Esophagus squamous epithelium (tissue), 4 donors: ENCODE measurements around the gene RPL5.

ENCODE experiments used
- CTCF ChIP-seq, 6 experiments: fragments of 450-650 bp in 4 of 6; fragments of 200-600 bp in 2 of 6; sonication (generic) in 2 of 6; IDR thresholded peaks; one replicate each; pipeline ENCODE4 v1.5.1; 2016 to 2019; ENCODE audit warnings: antibody characterized with exemption in 6 of 6, mild to moderate bottlenecking in 4 of 6, moderate library complexity in 4 of 6
- POLR2A ChIP-seq, 4 donors: fragments of 450-650 bp; IDR thresholded peaks; one replicate each; pipeline ENCODE4 v1.6.1; 2017; ENCODE audit warnings: antibody characterized with exemption in 4 of 4, mild to moderate bottlenecking in 4 of 4, moderate library complexity in 3 of 4

DNA sequence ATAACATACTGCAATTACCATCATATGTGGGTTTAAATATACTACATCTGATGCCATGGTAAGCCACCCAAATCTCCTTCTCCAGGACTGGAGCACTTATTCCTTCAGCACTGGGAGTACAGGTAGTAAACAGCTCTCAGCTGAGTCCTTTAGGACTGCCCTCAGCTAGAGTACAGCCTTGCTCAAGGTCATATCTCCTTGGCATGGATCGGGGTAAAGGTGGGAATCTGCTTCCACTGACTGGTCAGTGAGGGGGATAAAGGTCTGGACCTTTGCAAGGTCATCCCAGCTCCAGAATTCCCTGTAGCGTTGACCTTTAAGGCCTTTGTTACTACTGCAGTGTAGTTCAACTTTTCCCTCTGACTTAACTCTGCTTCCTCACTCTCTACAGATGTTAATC lies 38.8 kb downstream of the RPL5 start:
- TF ChIP-seq CTCF (IDR thresholded peaks at IDR 0.05) (no peak), POLR2A (IDR thresholded peaks at IDR 0.05) (no peak)
